ENCODE measurements around the gene ROR1.

The ROR1 gene

DNA sequence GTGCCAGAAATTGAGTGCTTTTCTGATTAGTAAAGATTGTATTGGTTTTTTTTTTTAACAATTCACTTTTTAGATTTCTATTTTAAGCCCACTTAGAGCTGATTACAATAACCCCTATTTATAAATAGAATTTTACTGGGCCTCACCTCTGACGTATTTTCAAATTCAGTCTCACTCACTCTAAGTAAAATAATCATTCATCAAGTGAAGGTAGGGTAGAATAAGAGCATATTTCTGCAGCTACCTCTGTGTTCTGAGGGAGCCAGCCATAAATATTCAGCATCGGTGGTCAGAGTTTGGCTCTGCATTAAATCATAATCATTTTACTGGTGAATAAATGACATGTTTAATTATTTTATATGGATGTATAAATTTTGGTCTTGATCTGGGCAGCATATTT, 333.8 kb downstream of the ROR1 start:
- Histone ChIP-seq H3K4me3 (ENCODE audit: low read depth in 1 of 2, low read length in 2 of 2) (no peak overlapping the region), H3K4me2 (ENCODE audit: insufficient read depth, low read length) (no peak overlapping the region), H3K9ac (ENCODE audit: low read depth, low read length) (no peak overlapping the region), H4K20me1 (ENCODE audit: insufficient read depth, low read length) (no peaks in the 10 kb centered on the region), H3K79me2 (ENCODE audit: insufficient read depth, low read length) (no peaks in the 10 kb centered on the region), H3K9me3 (ENCODE audit: insufficient read depth, low read length, severe bottlenecking) (no peaks in the 10 kb centered on the region), H3K4me1 (ENCODE audit: insufficient read depth, low read length) (no peaks in the 10 kb centered on the region), H2AFZ (ENCODE audit: low read depth, low read length) (no peak overlapping the region), H3K36me3 (ENCODE audit: insufficient read depth, low read length) (no peaks in the 10 kb centered on the region), H3K27me3 (ENCODE audit: insufficient read depth, low read length, poor library complexity) (peaks cover 13% of the 10 kb centered on the region), H3K27ac (ENCODE audit: low read length) (no peak overlapping the region)
- ATAC-seq (ENCODE audit: insufficient read depth, low read depth) (no peak), DNase-seq (no peak)
- TF ChIP-seq, protein P1, sequence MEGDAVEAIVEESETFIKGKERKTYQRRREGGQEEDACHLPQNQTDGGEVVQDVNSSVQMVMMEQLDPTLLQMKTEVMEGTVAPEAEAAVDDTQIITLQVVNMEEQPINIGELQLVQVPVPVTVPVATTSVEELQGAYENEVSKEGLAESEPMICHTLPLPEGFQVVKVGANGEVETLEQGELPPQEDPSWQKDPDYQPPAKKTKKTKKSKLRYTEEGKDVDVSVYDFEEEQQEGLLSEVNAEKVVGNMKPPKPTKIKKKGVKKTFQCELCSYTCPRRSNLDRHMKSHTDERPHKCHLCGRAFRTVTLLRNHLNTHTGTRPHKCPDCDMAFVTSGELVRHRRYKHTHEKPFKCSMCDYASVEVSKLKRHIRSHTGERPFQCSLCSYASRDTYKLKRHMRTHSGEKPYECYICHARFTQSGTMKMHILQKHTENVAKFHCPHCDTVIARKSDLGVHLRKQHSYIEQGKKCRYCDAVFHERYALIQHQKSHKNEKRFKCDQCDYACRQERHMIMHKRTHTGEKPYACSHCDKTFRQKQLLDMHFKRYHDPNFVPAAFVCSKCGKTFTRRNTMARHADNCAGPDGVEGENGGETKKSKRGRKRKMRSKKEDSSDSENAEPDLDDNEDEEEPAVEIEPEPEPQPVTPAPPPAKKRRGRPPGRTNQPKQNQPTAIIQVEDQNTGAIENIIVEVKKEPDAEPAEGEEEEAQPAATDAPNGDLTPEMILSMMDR (IDR thresholded peaks at IDR 0.05; ENCODE audit: borderline replicate concordance, extremely low read depth, low read length, poor library complexity, severe bottlenecking) = no peak
- no peak for TF ChIP-seq EZH2 (IDR thresholded peaks at IDR 0.05; ENCODE audit: borderline replicate concordance, low read depth, low read length, severe bottlenecking)

DNA sequence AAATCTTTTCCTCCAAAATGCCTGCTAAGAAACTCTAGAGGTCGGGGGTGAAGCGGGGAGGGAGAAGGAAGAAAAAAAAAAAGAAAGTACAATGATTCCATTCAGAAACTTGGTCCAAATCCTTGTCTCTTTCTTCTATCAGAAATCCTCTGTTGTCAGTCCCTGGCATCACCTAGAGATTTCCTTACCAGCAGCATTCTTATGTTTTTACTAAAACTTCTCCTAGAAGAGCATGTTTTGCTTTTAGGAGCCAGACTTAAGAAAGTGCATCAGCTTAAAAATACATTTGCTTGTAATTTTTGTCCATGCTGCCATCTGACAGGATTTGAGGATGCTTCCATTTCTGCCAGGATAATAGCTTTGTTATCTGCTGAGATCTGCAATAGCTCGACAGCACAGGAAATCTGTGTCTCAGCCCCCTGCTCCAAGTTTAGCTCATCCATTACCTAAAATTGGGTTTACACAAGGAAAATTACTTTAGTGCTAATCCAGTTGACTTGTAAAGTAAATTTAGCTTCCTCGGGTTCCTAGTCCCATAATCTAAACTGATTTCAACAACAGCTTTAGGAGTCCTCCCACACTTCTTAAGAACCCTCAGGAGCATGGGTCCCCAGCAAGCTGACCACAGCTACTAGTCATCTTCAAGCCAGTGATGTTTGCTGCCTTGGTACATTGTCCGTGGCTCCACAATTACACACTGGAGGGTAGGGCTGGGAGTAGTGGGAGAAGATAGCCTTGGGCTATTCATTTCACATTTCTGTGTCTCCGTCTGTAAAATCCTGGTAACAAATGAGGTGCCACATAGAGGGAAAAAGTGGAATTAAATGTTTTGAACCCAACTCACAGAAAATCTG, 337.3 kb downstream of the ROR1 start:
- no peaks in the 10 kb centered on the region for H4K20me1 ChIP-seq (ENCODE audit: insufficient read depth, low read length)
- H3K36me3 ChIP-seq (ENCODE audit: insufficient read depth, low read length) = no peaks in the 10 kb centered on the region
- H3K4me3 ChIP-seq (ENCODE audit: low read depth in 1 of 2, low read length in 2 of 2) = no peak overlapping the region
- H3K79me2 ChIP-seq (ENCODE audit: insufficient read depth, low read length) = no peaks in the 10 kb centered on the region
- no peaks in the 10 kb centered on the region for H3K9me3 ChIP-seq (ENCODE audit: insufficient read depth, low read length, severe bottlenecking)
- ATAC-seq (ENCODE audit: insufficient read depth, low read depth) (no peak), DNase-seq (no peak)
- TF ChIP-seq, protein P1 (IDR thresholded peaks at IDR 0.05; ENCODE audit: borderline replicate concordance, extremely low read depth, low read length, poor library complexity, severe bottlenecking) = no peak
- no peak for TF ChIP-seq EZH2 (IDR thresholded peaks at IDR 0.05; ENCODE audit: borderline replicate concordance, low read depth, low read length, severe bottlenecking)
- no peak overlapping the region for H3K9ac ChIP-seq (ENCODE audit: low read depth, low read length)
- no peak overlapping the region for H3K4me2 ChIP-seq (ENCODE audit: insufficient read depth, low read length)
- no peaks in the 10 kb centered on the region for H3K4me1 ChIP-seq (ENCODE audit: insufficient read depth, low read length)
- peaks cover 13% of the 10 kb centered on the region for H3K27me3 ChIP-seq (ENCODE audit: insufficient read depth, low read length, poor library complexity)
- no peak overlapping the region for H3K27ac ChIP-seq (ENCODE audit: low read length)
- no peak overlapping the region for H2AFZ ChIP-seq (ENCODE audit: low read depth, low read length)

DNA sequence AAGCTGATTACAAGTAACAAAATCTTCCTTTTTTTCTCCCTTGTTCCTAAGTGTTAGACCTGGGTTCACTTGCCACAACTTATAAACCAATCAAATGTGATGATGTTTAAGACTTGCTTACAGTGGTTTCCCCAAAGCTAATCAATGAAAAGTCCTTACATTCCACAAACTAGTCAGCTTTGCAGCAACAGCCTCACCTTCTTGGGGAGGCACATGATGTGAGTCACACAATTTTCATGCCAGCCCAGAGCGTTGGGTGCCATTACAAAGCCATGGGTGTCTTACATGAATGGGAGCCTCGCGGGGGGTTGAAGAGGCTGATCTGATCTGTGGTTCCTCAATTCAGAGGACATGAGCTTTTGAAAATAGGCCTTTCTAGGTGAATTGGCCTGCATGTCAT, 338.0 kb downstream of the ROR1 start:
- Histone ChIP-seq H3K9me3 (ENCODE audit: insufficient read depth, low read length, severe bottlenecking) (no peaks in the 10 kb centered on the region), H3K79me2 (ENCODE audit: insufficient read depth, low read length) (no peaks in the 10 kb centered on the region), H3K27ac (ENCODE audit: low read length) (no peak overlapping the region), H3K4me1 (ENCODE audit: insufficient read depth, low read length) (no peaks in the 10 kb centered on the region), H3K4me2 (ENCODE audit: insufficient read depth, low read length) (no peak overlapping the region), H2AFZ (ENCODE audit: low read depth, low read length) (no peak overlapping the region), H4K20me1 (ENCODE audit: insufficient read depth, low read length) (no peaks in the 10 kb centered on the region), H3K9ac (ENCODE audit: low read depth, low read length) (no peak overlapping the region), H3K27me3 (ENCODE audit: insufficient read depth, low read length, poor library complexity) (peaks cover 13% of the 10 kb centered on the region), H3K36me3 (ENCODE audit: insufficient read depth, low read length) (no peaks in the 10 kb centered on the region), H3K4me3 (ENCODE audit: low read depth in 1 of 2, low read length in 2 of 2) (no peak overlapping the region)
- TF ChIP-seq, protein P1 (IDR thresholded peaks at IDR 0.05; ENCODE audit: borderline replicate concordance, extremely low read depth, low read length, poor library complexity, severe bottlenecking) = no peak
- no peak for TF ChIP-seq EZH2 (IDR thresholded peaks at IDR 0.05; ENCODE audit: borderline replicate concordance, low read depth, low read length, severe bottlenecking)
- DNase-seq (no peak), ATAC-seq (ENCODE audit: insufficient read depth, low read depth) (no peak)
